CD4-positive, alpha-beta T cell treated with Interleukin-1 beta for 1 hour (primary cell): Measurements from ENCODE around the gene MRPL24.

ENCODE experiments used
- DNase-seq, 2 donors: peaks; one replicate each; pipeline ENCODE4 v3.0.0-alpha.2; 2020 to 2022

Gene MRPL24

GRCh38 chr1:156708218-156708661 lies 32.6 kb downstream of the MRPL24 start:
- DNase-seq: no peak

GRCh38 chr1:156707417-156708217 lies 33.3 kb downstream of the MRPL24 start:
- DNase-seq: no peak

- DNase-seq: peak in 1 of 2 donors; percentile 35
These were observed 34.1 kb downstream of the MRPL24 start for GRCh38 chr1:156706657-156707416.

GRCh38 chr1:156705918-156706656 lies 34.8 kb downstream of the MRPL24 start:
- peak; percentile 61 to 70 for DNase-seq

- peak in 1 of 2 donors; percentile 36 for DNase-seq
These were observed 35.5 kb downstream of the MRPL24 start, which contains the start of gene CRABP2 for GRCh38 chr1:156705321-156705917. Gene CRABP2, minus strand, starts transcription at chr1:156705583. Its CDS starts 137 bp downstream, at chr1:156705446.

GRCh38 chr1:156704930-156705320 lies 36.0 kb downstream of the MRPL24 start:
- peak in 1 of 2 donors; percentile 15 for DNase-seq

- no peak for DNase-seq
These were observed 36.6 kb downstream of the MRPL24 start for GRCh38 chr1:156704166-156704711.

GRCh38 chr1:156703741-156704140 lies 37.1 kb downstream of the MRPL24 start:
- DNase-seq: no peak

- DNase-seq: no peak
These were observed 37.6 kb downstream of the MRPL24 start for GRCh38 chr1:156703336-156703735.

GRCh38 chr1:156700736-156701531 lies 40.0 kb downstream of the MRPL24 start:
- DNase-seq: no peak

GRCh38 chr1:156698995-156699394 lies 41.9 kb downstream of the MRPL24 start:
- no peak for DNase-seq

- DNase-seq: no peak
These were observed 43.4 kb downstream of the MRPL24 start for GRCh38 chr1:156697481-156697880.

- no peak for DNase-seq
These were observed 44.1 kb downstream of the MRPL24 start for GRCh38 chr1:156696755-156697154.

- DNase-seq: no peak
These were observed 46.3 kb downstream of the MRPL24 start for GRCh38 chr1:156694690-156694962.

GRCh38 chr1:156693848-156694689 lies 46.8 kb downstream of the MRPL24 start:
- no peak for DNase-seq

GRCh38 chr1:156692925-156693847 lies 47.7 kb downstream of the MRPL24 start:
- DNase-seq: peak; percentile 21 to 27

- no peak for DNase-seq
These were observed 48.4 kb downstream of the MRPL24 start for GRCh38 chr1:156692441-156692924.

- no peak for DNase-seq
These were observed 49.0 kb downstream of the MRPL24 start for GRCh38 chr1:156691665-156692440.

- DNase-seq: no peak
These were observed 49.7 kb downstream of the MRPL24 start for GRCh38 chr1:156691191-156691590.
